ENCODE data around the gene UBE2Z. TPM values are rescaled to one million over a fixed set of nuclear protein-coding genes. Genes with fewer than 3 reads are reported as not detected.

UBE2Z gene
- total RNA-seq: 10 to 100 TPM; 38.6 to 79.6 (median 60.7) TPM

DNA sequence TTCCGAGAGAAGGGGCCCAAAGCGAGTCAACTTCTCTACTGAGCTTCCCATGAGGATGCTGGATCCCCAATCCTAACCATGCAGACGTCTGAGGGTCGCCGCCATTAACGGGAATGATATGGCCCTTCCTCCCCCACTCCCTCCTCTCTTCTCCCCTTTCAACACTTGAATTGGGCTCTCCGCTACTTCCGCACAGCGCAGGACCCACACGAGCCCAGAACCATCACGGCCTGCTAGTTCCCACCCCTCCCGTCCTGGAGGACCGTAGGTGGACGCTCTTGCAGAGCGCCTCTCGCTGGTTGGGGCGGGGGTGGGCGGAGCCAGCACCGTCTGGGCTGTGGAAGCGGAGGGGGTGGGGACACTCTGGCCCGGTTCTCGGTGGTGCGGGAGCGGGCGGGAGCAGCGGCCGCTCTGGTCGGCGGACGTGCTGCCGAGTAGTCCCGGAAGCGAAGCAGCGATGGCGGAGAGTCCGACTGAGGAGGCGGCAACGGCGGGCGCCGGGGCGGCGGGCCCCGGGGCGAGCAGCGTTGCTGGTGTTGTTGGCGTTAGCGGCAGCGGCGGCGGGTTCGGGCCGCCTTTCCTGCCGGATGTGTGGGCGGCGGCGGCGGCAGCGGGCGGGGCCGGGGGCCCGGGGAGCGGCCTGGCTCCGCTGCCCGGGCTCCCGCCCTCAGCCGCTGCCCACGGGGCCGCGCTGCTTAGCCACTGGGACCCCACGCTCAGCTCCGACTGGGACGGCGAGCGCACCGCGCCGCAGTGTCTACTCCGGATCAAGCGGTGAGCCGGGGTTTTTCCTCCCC lies at the start of gene UBE2Z:
UBE2Z (plus strand) TSS at position 361 of the 797 bp plus-strand sequence; CDS start at position 458, 97 bp downstream.
- no peaks in the 10 kb centered on the region for H3K9me3 ChIP-seq
- DNase-seq (peak; percentile 96 to 98), ATAC-seq (ENCODE audit: low FRiP score in 2 of 2) (peak; percentile 98 to 99)
- H3K4me3 ChIP-seq: peak within 1 kb of the TSS; percentile 63 to 96 (median 96)
- TF ChIP-seq, protein P1, sequence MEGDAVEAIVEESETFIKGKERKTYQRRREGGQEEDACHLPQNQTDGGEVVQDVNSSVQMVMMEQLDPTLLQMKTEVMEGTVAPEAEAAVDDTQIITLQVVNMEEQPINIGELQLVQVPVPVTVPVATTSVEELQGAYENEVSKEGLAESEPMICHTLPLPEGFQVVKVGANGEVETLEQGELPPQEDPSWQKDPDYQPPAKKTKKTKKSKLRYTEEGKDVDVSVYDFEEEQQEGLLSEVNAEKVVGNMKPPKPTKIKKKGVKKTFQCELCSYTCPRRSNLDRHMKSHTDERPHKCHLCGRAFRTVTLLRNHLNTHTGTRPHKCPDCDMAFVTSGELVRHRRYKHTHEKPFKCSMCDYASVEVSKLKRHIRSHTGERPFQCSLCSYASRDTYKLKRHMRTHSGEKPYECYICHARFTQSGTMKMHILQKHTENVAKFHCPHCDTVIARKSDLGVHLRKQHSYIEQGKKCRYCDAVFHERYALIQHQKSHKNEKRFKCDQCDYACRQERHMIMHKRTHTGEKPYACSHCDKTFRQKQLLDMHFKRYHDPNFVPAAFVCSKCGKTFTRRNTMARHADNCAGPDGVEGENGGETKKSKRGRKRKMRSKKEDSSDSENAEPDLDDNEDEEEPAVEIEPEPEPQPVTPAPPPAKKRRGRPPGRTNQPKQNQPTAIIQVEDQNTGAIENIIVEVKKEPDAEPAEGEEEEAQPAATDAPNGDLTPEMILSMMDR (IDR thresholded peaks at IDR 0.05): peak in 1 of 6 experiments; percentile 4
- no peak for TF ChIP-seq EP300 (IDR thresholded peaks at IDR 0.05)
- TF ChIP-seq POLR2A (IDR thresholded peaks at IDR 0.05): peak in 3 of 4 donors; percentile 48 to 91 (median 85)
- TF ChIP-seq POLR2AphosphoS5 (IDR thresholded peaks at IDR 0.05): peak; percentile 93 to 95
- peak within 1 kb of the TSS; percentile 88 to 95 (median 94) for H3K27ac ChIP-seq
- 0% methylated on average over 11 to 41 of the region's 81 CpGs for WGBS, 2 donors
- no peaks in the 10 kb centered on the region for H3K27me3 ChIP-seq
- H3K36me3 ChIP-seq: peaks cover 2 to 25% (median 9%) of the 10 kb centered on the region in 4 donors
- peaks cover 27 to 31% (median 30%) of the 10 kb centered on the region in 4 donors for H3K4me1 ChIP-seq

DNA sequence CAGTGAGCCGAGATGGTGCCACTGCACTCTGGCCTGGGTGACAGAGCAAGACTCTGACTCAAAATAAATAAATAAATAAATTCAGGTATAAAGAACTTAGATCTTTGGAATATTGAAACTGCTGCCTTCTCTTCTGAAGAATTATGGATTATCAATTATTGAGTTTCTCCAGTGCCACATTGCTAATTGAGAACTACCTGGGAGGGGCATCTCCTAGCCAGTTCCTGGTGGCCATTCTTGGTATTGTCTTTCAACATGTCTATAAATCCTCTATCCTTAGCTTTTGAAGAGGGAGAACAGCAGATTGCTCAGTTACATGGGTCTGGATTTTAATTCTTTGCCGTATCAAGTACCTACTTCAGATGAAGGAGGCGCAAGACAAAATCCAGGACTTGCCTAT lies 48.2 kb upstream of the UBE2Z start:
- Histone ChIP-seq H3K4me1 (no peaks in the 10 kb centered on the region), H3K27me3 (no peaks in the 10 kb centered on the region), H3K4me3 (no peak overlapping the region), H3K36me3 (peaks cover 43 to 100% (median 85%) of the 10 kb centered on the region in 4 donors), H3K9me3 (no peaks in the 10 kb centered on the region), H3K27ac (no peak overlapping the region)
- WGBS, 2 donors: 99 to 100% methylated on average over 3 of the region's 3 CpGs
- TF ChIP-seq, protein P1 (IDR thresholded peaks at IDR 0.05): peak in 1 of 6 experiments; percentile 9
- no peak for TF ChIP-seq POLR2A (IDR thresholded peaks at IDR 0.05)
- no peak for DNase-seq
- no peak for ATAC-seq (ENCODE audit: low FRiP score in 2 of 2)

DNA sequence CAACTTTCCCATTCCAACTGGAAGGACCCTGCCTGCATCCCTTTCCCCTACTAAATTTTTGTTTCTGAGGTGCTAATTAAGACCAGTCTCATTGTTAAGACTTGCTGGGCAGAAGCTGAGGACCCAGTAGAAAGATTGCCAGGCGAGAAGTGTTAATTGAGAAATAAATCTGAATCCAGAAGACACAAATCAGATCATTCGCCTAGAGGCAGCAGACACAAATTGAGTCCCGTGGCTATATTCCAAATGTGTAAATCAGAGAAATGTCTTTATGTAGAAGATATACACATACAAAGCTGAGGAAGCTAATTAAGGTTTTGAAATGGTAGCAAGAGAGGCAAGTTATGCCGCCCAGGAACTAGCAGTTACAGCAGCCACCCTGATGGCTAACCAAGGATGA lies 47.8 kb upstream of the UBE2Z start:
- Histone ChIP-seq H3K9me3 (no peaks in the 10 kb centered on the region), H3K4me3 (no peak overlapping the region), H3K4me1 (no peaks in the 10 kb centered on the region), H3K36me3 (peaks cover 43 to 100% (median 85%) of the 10 kb centered on the region in 4 donors), H3K27ac (no peak overlapping the region), H3K27me3 (no peaks in the 10 kb centered on the region)
- no peak for DNase-seq
- TF ChIP-seq EP300 (IDR thresholded peaks at IDR 0.05) (no peak), POLR2AphosphoS5 (IDR thresholded peaks at IDR 0.05) (no peak), POLR2A (IDR thresholded peaks at IDR 0.05) (no peak)
- TF ChIP-seq, protein P1 (IDR thresholded peaks at IDR 0.05): no peak
- 94 to 96% methylated on average over 4 of the region's 4 CpGs for WGBS, 2 donors
- no peak for ATAC-seq (ENCODE audit: low FRiP score in 2 of 2)

DNA sequence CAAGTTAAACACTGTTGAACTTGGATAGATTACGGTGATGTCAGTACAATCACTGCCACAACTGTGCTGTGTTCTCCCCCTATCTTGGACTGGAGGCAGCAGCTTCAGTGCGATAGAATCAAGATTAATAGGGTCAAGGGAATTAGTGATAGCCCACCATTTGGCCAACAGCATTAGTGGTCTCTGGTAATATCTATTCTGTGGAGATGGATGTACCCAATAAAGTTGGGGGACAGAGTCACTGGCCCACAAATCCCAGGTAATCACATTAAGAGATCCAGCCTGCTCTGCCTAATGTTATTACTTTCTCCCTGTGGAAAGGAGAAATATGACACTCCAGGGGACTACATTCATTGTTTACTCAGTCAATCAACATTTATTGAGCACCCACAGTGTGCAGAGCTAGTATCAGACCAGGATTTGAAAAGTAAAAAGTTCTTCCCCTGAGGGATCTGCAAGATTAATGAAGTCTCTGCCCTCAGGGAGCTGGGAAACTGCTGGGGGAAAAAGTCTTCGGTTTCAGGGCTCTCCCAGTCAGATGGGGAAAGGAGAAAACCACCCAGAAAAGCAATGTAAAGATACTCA lies 39.2 kb upstream of the UBE2Z start:
- WGBS, 2 donors: 65 to 72% methylated on average over 3 of the region's 3 CpGs
- Histone ChIP-seq H3K27me3 (no peaks in the 10 kb centered on the region), H3K4me1 (peaks cover 23 to 28% (median 26%) of the 10 kb centered on the region in 4 donors), H3K4me3 (no peak overlapping the region), H3K9me3 (no peaks in the 10 kb centered on the region), H3K36me3 (peaks cover 10 to 23% (median 21%) of the 10 kb centered on the region in 4 donors), H3K27ac (no peak overlapping the region)
- ATAC-seq (ENCODE audit: low FRiP score in 2 of 2) (no peak), DNase-seq (no peak)
- TF ChIP-seq, protein P1 (IDR thresholded peaks at IDR 0.05): no peak
- TF ChIP-seq POLR2A (IDR thresholded peaks at IDR 0.05) (no peak), EP300 (IDR thresholded peaks at IDR 0.05) (no peak), POLR2AphosphoS5 (IDR thresholded peaks at IDR 0.05) (no peak)
